ENCODE data around the gene BMPR1B.

Gene BMPR1B

GRCh38 chr4:95018785-95019184, 261.0 kb downstream of the BMPR1B start:
- no peak for TF ChIP-seq CTCF (IDR thresholded peaks at IDR 0.05)

GRCh38 chr4:95020521-95020920, 262.8 kb downstream of the BMPR1B start:
- no peak for TF ChIP-seq CTCF (IDR thresholded peaks at IDR 0.05)

- no peak for TF ChIP-seq CTCF (IDR thresholded peaks at IDR 0.05)
Measured at GRCh38 chr4:95021099-95021498, 263.3 kb downstream of the BMPR1B start.

- no peak for TF ChIP-seq CTCF (IDR thresholded peaks at IDR 0.05)
Measured at GRCh38 chr4:95023110-95023509, 265.4 kb downstream of the BMPR1B start.

GRCh38 chr4:95027905-95028618, 270.3 kb downstream of the BMPR1B start:
- TF ChIP-seq CTCF (IDR thresholded peaks at IDR 0.05) = no peak

GRCh38 chr4:95038791-95039190, 281.0 kb downstream of the BMPR1B start:
- TF ChIP-seq CTCF (IDR thresholded peaks at IDR 0.05) = no peak

GRCh38 chr4:95044324-95044837, 286.6 kb downstream of the BMPR1B start:
- TF ChIP-seq CTCF (IDR thresholded peaks at IDR 0.05) = no peak

Data from LNCAP (cell line).